HCT116 (cell line): ENCODE measurements around the gene FMN2. TPM values are rescaled to one million over a fixed set of nuclear protein-coding genes. Genes with fewer than 3 reads are reported as not detected.

Experiments
- ATAC-seq: fragments of 200-7000 bp; cut with Tn5 transposase; 2 replicates; pipeline ENCODE4 v1.9.1; 2020; ENCODE audit warnings: mild to moderate bottlenecking, moderate library complexity
- BruUV-seq: library from RNA; stranded (reverse); fragments of 400-500 nt; replicated peaks from 2 replicates; lab custom pipeline; 2021; lab: Mats Ljungman, UMichigan
- CTCF ChIA-PET: fragments of 300-600 bp; sonication (Branson Sonifier 250); formaldehyde crosslinking; loops from one replicate; lab custom pipeline; 2021; ENCODE audit warnings: antibody characterized with exemption; lab: Charles Lee
- POLR2A ChIA-PET: fragments of 300-600, 350-600 bp; sonication (Branson Sonifier 250); formaldehyde crosslinking; loops from one replicate; lab custom pipeline; 2021; ENCODE audit warnings: antibody characterized with exemption; lab: Charles Lee
- RAD21 ChIA-PET, 2 experiments: fragments of 300-600 bp; sonication (Branson Sonifier 250); formaldehyde crosslinking; loops; one replicate each; lab custom pipeline; 2023; ENCODE audit warnings: low total read pairs in 2 of 2; ENCODE audit not compliant: uncharacterized antibody in 2 of 2, unreplicated experiment in 2 of 2, low non-redundant PET in 1 of 2; lab: Charles Lee
- DNase-seq: peaks from one replicate; pipeline ENCODE4 v3.0.0-alpha.2; 2010; ENCODE audit warnings: low read depth, low spot score
- H2AFZ ChIP-seq: fragments of 200-600 bp; shearing (Covaris generic), sonication (generic); 2 replicates; pipeline ENCODE4 v1.6.1; 2017; ENCODE audit warnings: low read depth, mixed run types, mixed read lengths, antibody characterized with exemption, low read length; ENCODE audit not compliant: poor library complexity, severe bottlenecking
- H3K27ac ChIP-seq: 2 replicates; pipeline ENCODE4 v1.5.1; 2012; ENCODE audit warnings: low read depth, low read length
- H3K27me3 ChIP-seq: fragments of 200-600 bp; sonication (generic); 2 replicates; pipeline ENCODE4 v1.6.1; 2016; ENCODE audit warnings: mixed run types, low read length, mixed read lengths; ENCODE audit not compliant: insufficient read depth
- H3K36me3 ChIP-seq, 2 experiments: fragments of 200-500 bp in 1 of 2; fragments of 200-600 bp in 1 of 2; sonication (Bioruptor generic) in 1 of 2; sonication (generic) in 1 of 2; 2 replicates each; pipeline versions ENCODE4 v1.5.1 to v1.6.1; 2014 to 2016; ENCODE audit warnings: low read length in 2 of 2, inconsistent platforms in 1 of 2, mixed read lengths in 1 of 2, mixed run types in 1 of 2; ENCODE audit not compliant: insufficient read depth in 2 of 2, control insufficient read depth in 1 of 2
- H3K4me1 ChIP-seq, 2 experiments: fragments of 200-600 bp in 1 of 2; sonication (generic) in 1 of 2; 2 replicates each; pipeline versions ENCODE4 v1.5.1 to v1.6.1; 2012 to 2017; ENCODE audit warnings: low read length in 2 of 2, inconsistent platforms in 1 of 2, mild to moderate bottlenecking in 1 of 2, mixed read lengths in 1 of 2, mixed run types in 1 of 2, moderate library complexity in 1 of 2; ENCODE audit not compliant: insufficient read depth in 2 of 2, control insufficient read depth in 1 of 2
- H3K4me2 ChIP-seq: fragments of 200-600 bp; sonication (generic); 2 replicates; pipeline ENCODE4 v1.6.1; 2017; ENCODE audit warnings: mixed run types, low read length, mixed read lengths
- H3K4me3 ChIP-seq, 2 experiments: fragments of 200-600 bp in 1 of 2; sonication (generic) in 1 of 2; replicated peaks in 1 of 2; 2 replicates each; pipeline ENCODE4 v1.5.1; 2011 to 2016; ENCODE audit warnings: low read length in 2 of 2, control low read depth in 1 of 2, low read depth in 1 of 2, mild to moderate bottlenecking in 1 of 2, mixed read lengths in 1 of 2, mixed run types in 1 of 2
- H3K79me2 ChIP-seq: fragments of 200-600 bp; sonication (generic); 2 replicates; pipeline ENCODE4 v1.6.1; 2017; ENCODE audit warnings: mild to moderate bottlenecking, mixed run types, low read length, moderate library complexity, mixed read lengths; ENCODE audit not compliant: insufficient read depth
- H3K9ac ChIP-seq: fragments of 200-600 bp; sonication (generic); 2 replicates; pipeline ENCODE4 v1.6.1; 2016; ENCODE audit warnings: low read length, mixed read lengths
- H3K9me2 ChIP-seq: fragments of 200-600 bp; sonication (generic), shearing (Covaris generic); 2 replicates; pipeline ENCODE4 v1.6.1; 2017; ENCODE audit warnings: mixed run types, mild to moderate bottlenecking, moderate library complexity; ENCODE audit not compliant: insufficient read depth
- H3K9me3 ChIP-seq, 2 experiments: fragments of 200-500 bp in 1 of 2; fragments of 200-600 bp in 1 of 2; sonication (Bioruptor generic) in 1 of 2; sonication (generic) in 1 of 2; 2 replicates each; pipeline ENCODE4 v1.6.1; 2014 to 2017; ENCODE audit warnings: low read length in 2 of 2, mixed read lengths in 2 of 2, inconsistent platforms in 1 of 2, low read depth in 1 of 2, mild to moderate bottlenecking in 1 of 2, mixed run types in 1 of 2, moderate library complexity in 1 of 2; ENCODE audit not compliant: control insufficient read depth in 1 of 2, insufficient read depth in 1 of 2
- H4K20me1 ChIP-seq: fragments of 200-600 bp; sonication (generic), shearing (Covaris generic); 2 replicates; pipeline ENCODE4 v1.6.1; 2017; ENCODE audit warnings: mixed run types, mild to moderate bottlenecking, moderate library complexity; ENCODE audit not compliant: insufficient read depth
- CEBPB ChIP-seq: IDR thresholded peaks from 2 replicates; pipeline ENCODE4 v1.6.1; 2012; ENCODE audit warnings: low read depth
- EZH2phosphoT487 ChIP-seq: fragments of 200-600 bp; IDR thresholded peaks from 2 replicates; pipeline ENCODE4 v1.6.1; 2018; ENCODE audit warnings: antibody characterized with exemption, borderline replicate concordance
- JUND ChIP-seq: IDR thresholded peaks from 2 replicates; pipeline ENCODE4 v1.6.1; 2012
- MAX ChIP-seq: IDR thresholded peaks from 2 replicates; pipeline ENCODE4 v1.6.1; 2012
- POLR2AphosphoS5 ChIP-seq: IDR thresholded peaks from 2 replicates; pipeline ENCODE4 v1.6.1; 2011; ENCODE audit warnings: mild to moderate bottlenecking, low read depth, low read length, moderate library complexity
- ZBTB33 ChIP-seq: IDR thresholded peaks from 2 replicates; pipeline ENCODE4 v1.6.1; 2011; ENCODE audit warnings: mild to moderate bottlenecking, low read length, moderate library complexity; ENCODE audit not compliant: insufficient replicate concordance; ENCODE audit errors: extremely low read depth
- intact Hi-C: fragments of 100-400 bp; cut with micrococcal nuclease; formaldehyde crosslinking; loops from 2 replicates; pipeline ENCODE4 v1.10.0; 2022
- total RNA-seq: library from RNA; stranded (reverse); gene quantifications from one replicate; pipeline ENCODE4 v1.2.1, GENCODE V29; 2021; ENCODE audit not compliant: unreplicated experiment

Gene FMN2
- total RNA-seq, 1 experiment from 2014 or later: not detected

GRCh38 chr1:240524356-240525069 lies 432.8 kb downstream of the FMN2 start:
- H3K9ac ChIP-seq: no peak overlapping the region
- no peak overlapping the region for H3K4me2 ChIP-seq
- H3K27ac ChIP-seq: no peak overlapping the region
- no peak overlapping the region for H2AFZ ChIP-seq
- no peaks in the 10 kb centered on the region for H4K20me1 ChIP-seq
- intact Hi-C loops: no loop called here
- ChIA-PET POLR2A (no interaction called here), RAD21 (no interaction called here), CTCF (no interaction called here)
- no peak overlapping the region for H3K4me3 ChIP-seq
- DNase-seq (no peak), ATAC-seq (no peak)
- H3K36me3 ChIP-seq: no peaks in the 10 kb centered on the region
- BruUV-seq: no TSS peak
- TF ChIP-seq POLR2AphosphoS5: no peak
- no peak for TF ChIP-seq EZH2phosphoT487
- TF ChIP-seq CEBPB: no peak
- TF ChIP-seq JUND: no peak
- TF ChIP-seq MAX: no peak
- no peak for TF ChIP-seq ZBTB33
- peaks cover 6 to 13% of the 10 kb centered on the region in 2 experiments; a peak in 2 of 4 replicates for H3K9me3 ChIP-seq
- H3K79me2 ChIP-seq: no peaks in the 10 kb centered on the region
- H3K4me1 ChIP-seq: no peaks in the 10 kb centered on the region
- no peaks in the 10 kb centered on the region for H3K9me2 ChIP-seq
- H3K27me3 ChIP-seq: no peaks in the 10 kb centered on the region
